AML-193 (cell line): ENCODE data around the gene CDH10.

ENCODE experiments used
- DNase-seq, 2 experiments: peaks; one replicate each; lab custom pipeline; 2025; lab: John Stamatoyannopoulos, UW

The CDH10 gene

GRCh38 chr5:24487368-24488229 lies 157.2 kb downstream of the CDH10 start:
- no peak for DNase-seq

- no peak for DNase-seq
Observed at GRCh38 chr5:24480952-24481351, 163.8 kb downstream of the CDH10 start.

- no peak for DNase-seq
Observed at GRCh38 chr5:24477958-24478357, 166.8 kb downstream of the CDH10 start.

DNA sequence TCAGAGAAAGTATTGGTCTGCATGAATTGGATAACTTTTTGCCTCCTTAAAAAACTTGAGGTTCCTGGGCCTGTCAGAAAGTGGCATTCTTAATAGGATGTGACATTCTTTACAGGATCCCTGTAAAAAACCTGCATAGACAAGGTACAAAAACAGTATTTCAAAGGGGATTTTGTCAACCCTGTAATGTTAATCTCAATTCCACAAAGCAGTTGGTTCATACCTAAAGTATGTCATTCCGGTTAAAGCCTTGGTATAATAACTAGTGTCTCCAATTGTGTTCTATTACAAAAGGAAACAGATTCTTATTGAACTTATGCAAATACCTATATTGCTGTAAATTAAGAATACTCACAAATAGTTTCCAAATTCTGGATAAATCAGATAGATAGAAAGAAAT lies 169.7 kb downstream of the CDH10 start:
- no peak for DNase-seq

DNA sequence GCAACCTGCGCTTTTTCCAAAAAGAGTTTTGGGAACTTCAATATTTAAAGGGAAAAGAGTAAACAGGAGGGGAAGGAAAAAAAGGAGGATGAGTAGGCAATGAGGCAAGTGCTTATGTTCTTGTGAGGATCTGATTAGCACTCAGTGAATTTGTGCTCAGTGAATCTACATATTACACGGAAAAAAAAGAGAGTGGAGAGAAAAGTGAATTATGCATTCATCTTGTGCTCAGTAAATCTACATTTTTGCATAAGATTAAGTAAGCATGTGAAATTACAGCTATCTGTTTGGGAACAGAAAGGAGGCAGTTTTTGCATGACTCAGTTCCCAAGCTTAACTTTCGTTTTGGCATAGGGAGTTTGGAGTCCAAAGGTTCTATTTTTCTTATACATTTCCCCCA lies 170.1 kb downstream of the CDH10 start:
- DNase-seq, result no peak

GRCh38 chr5:24472518-24472917 lies 172.3 kb downstream of the CDH10 start:
- DNase-seq, result no peak

DNA sequence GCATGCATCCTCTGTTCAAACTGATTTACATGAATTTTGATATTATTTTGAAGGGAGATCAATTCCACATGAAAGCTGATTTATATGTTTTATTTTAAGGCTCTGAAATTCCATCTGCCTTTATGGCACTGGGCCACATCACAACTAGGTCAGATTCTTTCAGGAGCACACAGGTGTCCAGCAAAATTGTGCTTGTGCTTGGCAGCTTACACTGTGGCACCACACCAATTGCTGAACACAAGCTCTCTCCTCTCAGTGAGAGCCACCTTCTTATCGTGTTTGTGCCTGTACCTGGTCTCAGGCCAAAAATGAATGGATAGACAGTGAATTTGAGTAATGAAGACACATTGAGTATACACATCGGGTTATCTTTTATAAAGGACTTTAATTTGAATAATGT lies 200.4 kb downstream of the CDH10 start:
- no peak for DNase-seq

- no peak for DNase-seq
Observed at GRCh38 chr5:24439465-24439864, 205.3 kb downstream of the CDH10 start.
